ENCODE measurements around the gene DNAI2. TPM values are rescaled to one million over a fixed set of nuclear protein-coding genes. Genes with fewer than 3 reads are reported as not detected.
"Not testable (repeated sequence)": the region's sequence is repeated elsewhere in the genome, so short reads cannot be mapped to it uniquely, and the experiment has no call there.

Gene DNAI2
- total and polyA plus RNA-seq, 3 donors from 2014 or later: 19.6 to 80.5 (median 26.9) TPM

DNA sequence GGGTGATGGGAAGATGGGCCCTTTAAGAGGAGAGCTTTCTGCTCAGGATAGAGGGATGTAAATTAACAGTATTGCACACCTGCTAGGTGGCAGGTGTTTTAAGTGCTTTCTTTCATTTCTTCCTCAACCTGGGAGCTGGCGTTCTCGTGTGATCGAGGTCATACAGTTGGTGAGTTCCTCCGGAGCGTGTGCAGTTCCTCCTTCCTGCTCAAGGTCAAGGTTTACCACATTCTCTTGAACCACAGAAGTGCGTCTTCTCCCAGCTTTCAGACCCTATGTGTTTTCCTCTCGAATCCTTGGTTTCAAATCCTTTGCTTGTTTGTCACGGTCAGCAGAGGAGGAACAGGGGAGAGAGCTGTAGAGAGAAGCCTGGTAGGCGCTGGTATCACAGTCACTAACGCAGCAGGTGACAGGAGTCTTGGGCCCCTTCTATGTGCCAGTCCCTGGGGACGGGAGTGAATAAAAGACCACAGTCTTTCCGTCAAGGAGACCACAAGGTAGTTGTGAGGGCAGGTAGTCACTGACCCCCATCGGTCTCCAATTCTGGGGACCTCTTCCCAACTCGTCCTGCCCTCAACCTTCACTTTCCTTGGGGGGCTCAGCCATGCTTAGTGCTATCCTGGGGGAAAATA lies 791 bp downstream of the DNAI2 start:
- 46 to 48% methylated on average over 14 of the region's 14 CpGs for WGBS, 2 donors
- Histone ChIP-seq H3K4me3 (no peak overlapping the region), H3K9me3 (no peaks in the 10 kb centered on the region), H3K36me3 (ENCODE audit: low read depth, missing control alignments) (no peaks in the 10 kb centered on the region), H3K27ac (peak overlapping the region in 1 of 2 donors; percentile 19), H3K4me1 (peaks cover 28% of the 10 kb centered on the region), H3K27me3 (no peaks in the 10 kb centered on the region)
- intact Hi-C loops (cut with DNase I; ENCODE audit: low total_unique reads): no loop called here
- DNase-seq: no peak
- TF ChIP-seq, protein P1, sequence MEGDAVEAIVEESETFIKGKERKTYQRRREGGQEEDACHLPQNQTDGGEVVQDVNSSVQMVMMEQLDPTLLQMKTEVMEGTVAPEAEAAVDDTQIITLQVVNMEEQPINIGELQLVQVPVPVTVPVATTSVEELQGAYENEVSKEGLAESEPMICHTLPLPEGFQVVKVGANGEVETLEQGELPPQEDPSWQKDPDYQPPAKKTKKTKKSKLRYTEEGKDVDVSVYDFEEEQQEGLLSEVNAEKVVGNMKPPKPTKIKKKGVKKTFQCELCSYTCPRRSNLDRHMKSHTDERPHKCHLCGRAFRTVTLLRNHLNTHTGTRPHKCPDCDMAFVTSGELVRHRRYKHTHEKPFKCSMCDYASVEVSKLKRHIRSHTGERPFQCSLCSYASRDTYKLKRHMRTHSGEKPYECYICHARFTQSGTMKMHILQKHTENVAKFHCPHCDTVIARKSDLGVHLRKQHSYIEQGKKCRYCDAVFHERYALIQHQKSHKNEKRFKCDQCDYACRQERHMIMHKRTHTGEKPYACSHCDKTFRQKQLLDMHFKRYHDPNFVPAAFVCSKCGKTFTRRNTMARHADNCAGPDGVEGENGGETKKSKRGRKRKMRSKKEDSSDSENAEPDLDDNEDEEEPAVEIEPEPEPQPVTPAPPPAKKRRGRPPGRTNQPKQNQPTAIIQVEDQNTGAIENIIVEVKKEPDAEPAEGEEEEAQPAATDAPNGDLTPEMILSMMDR (IDR thresholded peaks at IDR 0.05): no peak
- TF ChIP-seq POLR2A (IDR thresholded peaks at IDR 0.05): no peak

DNA sequence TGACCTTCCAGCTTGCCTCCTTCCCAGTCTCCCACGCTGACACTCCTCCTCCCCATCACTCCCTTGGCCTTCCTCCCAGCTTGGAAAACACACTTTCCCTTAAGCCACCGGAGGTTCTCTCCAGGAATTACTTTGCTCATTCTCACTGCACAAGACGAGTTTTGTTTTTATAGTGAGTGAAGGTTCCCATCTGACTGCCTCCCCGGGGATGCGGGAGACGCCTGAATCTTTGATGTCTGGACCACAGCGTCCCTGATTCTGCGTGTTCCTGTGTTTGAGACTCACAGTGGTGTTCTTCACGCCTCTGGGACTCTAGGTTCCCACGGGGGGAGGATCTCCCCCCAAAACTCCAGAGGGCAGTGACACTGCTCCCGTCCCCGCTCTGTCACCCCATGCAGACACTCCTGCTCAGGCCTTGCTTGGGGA lies 2.0 kb downstream of the DNAI2 start:
- TF ChIP-seq POLR2A (IDR thresholded peaks at IDR 0.05): no peak
- TF ChIP-seq, protein P1 (IDR thresholded peaks at IDR 0.05): no peak
- Histone ChIP-seq H3K4me1 (peaks cover 28% of the 10 kb centered on the region), H3K36me3 (ENCODE audit: low read depth, missing control alignments) (no peaks in the 10 kb centered on the region), H3K9me3 (no peaks in the 10 kb centered on the region), H3K4me3 (no peak overlapping the region), H3K27me3 (no peaks in the 10 kb centered on the region), H3K27ac (peak overlapping the region; percentile 48 to 68)
- intact Hi-C loops (cut with DNase I; ENCODE audit: low total_unique reads): no loop called here
- peak; percentile 82 for DNase-seq
- WGBS, 2 donors: 29 to 37% methylated on average over 9 to 12 of the region's 12 CpGs

DNA sequence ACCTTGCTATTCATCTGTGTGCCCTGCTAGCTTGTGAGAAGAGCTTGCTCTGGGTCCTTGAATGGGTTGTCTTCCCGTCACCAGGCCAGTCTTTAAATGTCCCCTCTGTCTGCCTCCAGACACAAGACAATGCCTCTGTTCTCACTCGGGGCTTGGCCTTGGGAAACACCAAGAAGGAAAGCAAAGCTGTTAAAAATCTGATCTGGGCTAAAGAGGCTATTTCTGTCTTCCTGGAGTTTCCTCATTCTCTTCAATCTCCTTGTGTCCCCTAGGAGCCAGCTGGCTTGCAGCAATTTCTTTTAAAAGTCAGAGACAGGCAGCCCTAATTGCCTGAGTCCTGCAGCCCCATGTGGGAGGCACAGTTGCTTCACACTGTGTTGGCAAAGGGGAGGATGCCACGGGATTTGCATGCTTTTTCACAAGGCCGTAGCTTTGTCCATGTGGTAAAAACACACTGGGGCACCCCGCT lies 2.5 kb downstream of the DNAI2 start:
- Histone ChIP-seq H3K36me3 (ENCODE audit: low read depth, missing control alignments) (no peaks in the 10 kb centered on the region), H3K4me1 (peaks cover 28% of the 10 kb centered on the region), H3K27me3 (no peaks in the 10 kb centered on the region), H3K27ac (peak overlapping the region; percentile 48 to 68), H3K4me3 (no peak overlapping the region), H3K9me3 (no peaks in the 10 kb centered on the region)
- peak; percentile 77 for DNase-seq
- TF ChIP-seq POLR2A (IDR thresholded peaks at IDR 0.05): no peak
- TF ChIP-seq, protein P1 (IDR thresholded peaks at IDR 0.05): no peak
- intact Hi-C loops (cut with DNase I; ENCODE audit: low total_unique reads): no loop called here
- WGBS, 2 donors: 21% methylated on average over 4 to 5 of the region's 5 CpGs

DNA sequence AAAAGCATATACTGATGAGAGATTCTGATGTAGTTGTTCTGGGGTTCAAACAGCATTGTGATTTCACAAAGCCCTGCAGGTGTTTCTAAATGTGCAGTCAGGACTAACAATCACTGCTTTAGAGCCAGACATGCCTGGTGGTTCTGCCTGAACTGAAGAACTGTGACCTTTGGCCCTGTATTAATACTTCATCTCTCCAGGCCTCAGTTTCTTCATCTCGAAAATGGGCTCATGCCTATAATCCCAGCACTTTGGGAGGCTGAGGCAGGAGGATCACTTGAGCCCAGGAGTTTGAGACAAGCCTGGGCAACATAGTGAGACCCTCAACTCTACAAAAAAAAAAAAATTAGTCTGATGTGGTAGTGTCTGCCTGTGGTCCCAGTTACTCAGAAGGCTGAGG lies 3.9 kb downstream of the DNAI2 start:
- Histone ChIP-seq H3K27ac (peak overlapping the region in 1 of 2 donors; percentile 21), H3K4me1 (peaks cover 28% of the 10 kb centered on the region), H3K9me3 (no peaks in the 10 kb centered on the region), H3K27me3 (no peaks in the 10 kb centered on the region), H3K4me3 (no peak overlapping the region), H3K36me3 (ENCODE audit: low read depth, missing control alignments) (no peaks in the 10 kb centered on the region)
- 85% methylated on average over 1 of the region's 1 CpG; no CpG with 5 or more reads in 1 of the 2 donors for WGBS, 2 donors
- intact Hi-C loops (cut with DNase I; ENCODE audit: low total_unique reads): no loop called here
- TF ChIP-seq POLR2A (IDR thresholded peaks at IDR 0.05): no peak
- TF ChIP-seq, protein P1 (IDR thresholded peaks at IDR 0.05): no peak
- no peak for DNase-seq

DNA sequence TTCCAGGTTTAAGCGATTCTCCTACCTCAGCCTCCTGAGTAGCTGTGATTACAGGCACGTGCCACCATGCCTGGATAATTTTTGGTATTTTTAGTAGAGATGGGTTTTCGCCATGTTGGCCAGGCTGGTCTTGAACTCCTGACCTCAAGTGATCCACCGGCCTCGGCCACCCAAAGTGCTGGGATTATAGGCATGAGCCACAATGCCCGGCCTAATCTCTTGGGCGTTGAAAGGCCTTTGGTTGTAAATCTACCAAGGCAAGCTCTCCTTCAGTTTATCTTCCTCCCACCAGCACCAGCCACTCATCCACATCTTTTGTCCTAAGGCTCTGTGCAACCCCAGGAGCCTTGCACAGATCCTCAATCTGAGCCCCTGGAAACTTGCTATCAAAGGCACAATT lies 5.6 kb downstream of the DNAI2 start:
- H3K27ac ChIP-seq; H3K9me3 ChIP-seq; DNase-seq; intact Hi-C loops (cut with DNase I; ENCODE audit: low total_unique reads); H3K27me3 ChIP-seq; H3K36me3 ChIP-seq (ENCODE audit: low read depth, missing control alignments); H3K4me3 ChIP-seq: not testable (repeated sequence)
- 77 to 81% methylated on average over 7 of the region's 7 CpGs for WGBS, 2 donors
- peaks cover 25% of the 10 kb centered on the region for H3K4me1 ChIP-seq

Data from testis (tissue), 3 donors.